Immature natural killer cell (primary cell): Measurements from ENCODE around the gene PLK1. TPM values are rescaled to one million over a fixed set of nuclear protein-coding genes. Genes with fewer than 3 reads are reported as not detected.
"Not testable (repeated sequence)": the region's sequence is repeated elsewhere in the genome, so short reads cannot be mapped to it uniquely, and the experiment has no call there.

Experiments used
- DNase-seq, 3 donors: peaks; one replicate each; pipeline ENCODE4 v3.0.0; 2022; ENCODE audit warnings: mixed read lengths in 1 of 3
- H3K27ac Mint-ChIP-seq, 6 donors: one replicate each; pipeline ENCODE4 v1.8.0; 2020; ENCODE audit warnings: mixed read lengths in 6 of 6, mild to moderate bottlenecking in 5 of 6, inconsistent platforms in 4 of 6, moderate library complexity in 3 of 6
- H3K27me3 Mint-ChIP-seq, 3 donors: one replicate each; pipeline ENCODE4 v1.8.0; 2020 to 2021; ENCODE audit warnings: low read depth in 3 of 3, mild to moderate bottlenecking in 3 of 3, mixed read lengths in 3 of 3, moderate library complexity in 3 of 3, inconsistent platforms in 1 of 3
- H3K36me3 Mint-ChIP-seq, 3 donors: one replicate each; pipeline ENCODE4 v1.8.0; 2020; ENCODE audit warnings: mixed read lengths in 3 of 3, inconsistent platforms in 2 of 3, mild to moderate bottlenecking in 2 of 3
- H3K4me1 Mint-ChIP-seq, 2 donors: one replicate each; pipeline ENCODE4 v1.8.0; 2020; ENCODE audit warnings: inconsistent platforms in 2 of 2, mild to moderate bottlenecking in 2 of 2, mixed read lengths in 2 of 2, moderate library complexity in 1 of 2
- H3K4me3 Mint-ChIP-seq, 5 donors: one replicate each; pipeline ENCODE4 v1.8.0; 2020; ENCODE audit warnings: mild to moderate bottlenecking in 5 of 5, mixed read lengths in 5 of 5, inconsistent platforms in 3 of 5, moderate library complexity in 3 of 5
- H3K9me3 Mint-ChIP-seq, 6 donors: one replicate each; pipeline ENCODE4 v1.8.0; 2020; ENCODE audit warnings: mild to moderate bottlenecking in 6 of 6, mixed read lengths in 6 of 6, inconsistent platforms in 4 of 6, moderate library complexity in 3 of 6
- polyA plus RNA-seq, 3 donors: library from polyadenylated mRNA; unstranded; fragments of 300-500 nt; fragmentation: Illumina TruSeq; gene quantifications; one replicate each; pipeline ENCODE4 v1.2.3, GENCODE V29; 2021

Gene PLK1
- polyA plus RNA-seq, 3 donors from 2014 or later, result 0.57 to 1.2 TPM; not detected in 1

DNA sequence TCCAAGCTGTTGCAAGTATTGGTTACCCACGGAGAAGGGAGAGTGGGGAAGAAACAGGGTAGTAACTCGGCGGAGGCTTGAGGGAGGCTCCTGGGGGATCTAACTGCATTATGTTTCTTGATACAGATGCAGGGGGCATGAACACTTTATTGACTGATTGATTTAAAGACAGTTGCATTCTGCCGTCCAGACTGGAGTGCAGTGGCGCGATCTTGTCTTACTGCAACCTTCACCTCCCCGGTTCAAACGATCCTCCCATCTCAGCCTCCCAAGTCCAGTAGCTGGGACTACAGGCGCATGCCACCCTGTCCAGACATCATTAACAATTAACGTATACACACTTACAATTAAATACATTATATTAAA, 49.4 kb downstream of the PLK1 start:
- Mint-ChIP-seq H3K27me3 (peaks cover 0 to 19% (median 7%) of the 10 kb centered on the region in 3 donors), H3K4me1 (peaks cover 1 to 5% of the 10 kb centered on the region in 2 donors), H3K4me3 (no peak overlapping the region), H3K27ac (no peak overlapping the region), H3K9me3 (peaks cover under 1 to 3% (median 3%) of the 10 kb centered on the region in 6 donors), H3K36me3 (peaks cover under 1 to 1% (median under 1%) of the 10 kb centered on the region in 3 donors)
- no peak for DNase-seq

DNA sequence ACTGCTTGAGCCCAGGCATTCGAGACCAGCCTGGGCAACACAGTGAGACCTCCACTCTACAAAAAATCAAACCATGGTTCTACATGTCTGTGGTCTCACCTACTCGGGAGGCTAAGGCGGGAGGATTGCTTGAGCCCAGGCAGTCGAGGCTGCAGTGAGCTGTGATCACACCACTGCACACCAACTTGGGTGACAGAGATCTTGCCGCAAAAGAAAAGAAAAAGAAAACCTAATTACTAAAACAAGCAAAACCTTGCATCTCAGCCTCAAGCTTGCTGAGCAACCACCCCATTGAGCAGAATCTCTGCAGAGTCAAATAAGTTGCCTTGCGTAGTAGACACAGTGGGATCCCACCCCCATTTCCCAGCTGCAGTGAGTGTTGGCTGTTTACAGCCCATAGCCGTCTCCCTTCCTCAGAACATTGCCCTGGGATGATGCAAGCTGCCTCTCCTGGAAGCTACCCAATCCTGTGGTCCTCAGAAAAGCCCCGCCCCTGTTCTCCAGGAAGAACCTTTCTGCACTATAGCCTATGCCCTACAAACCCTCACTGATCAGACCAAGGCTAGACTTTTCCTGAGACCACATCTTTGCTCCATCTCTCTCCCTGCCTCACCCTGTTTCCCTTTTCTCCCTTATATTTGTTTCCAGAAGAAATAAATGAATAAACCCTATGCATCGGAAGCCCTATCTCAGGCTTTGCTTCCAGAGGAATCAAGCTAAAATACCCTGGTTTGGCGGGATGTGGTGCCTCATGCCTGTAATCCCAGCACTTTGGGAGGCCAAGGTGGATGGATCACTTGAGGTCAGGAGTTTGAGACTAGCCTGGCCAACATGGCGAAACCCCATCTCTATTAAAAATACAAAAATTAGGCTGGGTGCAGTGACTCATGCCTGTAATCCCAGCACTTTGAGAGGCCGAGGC, 51.1 kb downstream of the PLK1 start:
- no peak overlapping the region for H3K27ac Mint-ChIP-seq
- H3K27me3 Mint-ChIP-seq, result peaks cover 0 to 15% (median 5%) of the 10 kb centered on the region in 3 donors
- no peaks in the 10 kb centered on the region for H3K36me3 Mint-ChIP-seq
- peaks cover 1 to 5% of the 10 kb centered on the region in 2 donors for H3K4me1 Mint-ChIP-seq
- no peak for DNase-seq
- H3K4me3 Mint-ChIP-seq, result no peak overlapping the region
- no peaks in the 10 kb centered on the region for H3K9me3 Mint-ChIP-seq

DNA sequence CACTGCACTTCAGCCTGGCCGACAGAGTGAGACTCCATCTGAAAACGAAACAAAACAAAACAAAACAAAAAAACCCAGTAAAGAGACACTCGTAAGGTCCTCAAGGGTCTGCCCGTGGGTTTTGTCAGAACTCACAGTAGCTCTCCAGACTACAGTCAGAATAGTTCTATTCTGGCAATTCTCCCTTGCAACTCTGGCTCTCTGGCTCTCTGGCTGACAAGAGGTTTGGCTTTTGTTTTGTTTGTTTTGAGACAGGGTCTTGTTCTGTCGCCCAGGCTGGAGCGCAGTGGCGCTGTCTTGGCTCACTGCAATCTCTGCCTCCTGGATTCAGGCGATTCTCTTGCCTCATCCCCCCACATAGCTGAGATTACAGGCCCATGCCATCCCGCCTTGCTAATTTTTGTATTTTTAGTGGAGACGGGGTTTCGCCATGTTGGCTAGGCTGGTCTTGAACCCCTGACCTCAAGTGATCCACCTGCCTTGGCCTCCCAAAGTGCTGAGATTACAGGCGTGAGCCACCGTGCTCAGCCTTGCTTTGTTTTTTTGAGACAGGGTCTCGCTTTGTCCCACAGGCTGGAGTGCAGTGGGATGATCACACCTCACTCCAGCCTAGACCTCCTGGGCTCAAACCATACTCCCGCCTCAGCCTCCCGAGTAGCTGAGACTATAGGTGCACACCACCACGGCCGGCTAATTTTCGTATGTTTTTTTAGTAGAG, 55.6 kb downstream of the PLK1 start:
- no peaks in the 10 kb centered on the region for H3K36me3 Mint-ChIP-seq
- H3K4me3 Mint-ChIP-seq, result no peak overlapping the region
- DNase-seq, result no peak
- no peak overlapping the region for H3K27ac Mint-ChIP-seq
- H3K27me3 Mint-ChIP-seq, result peaks cover 0 to 23% (median 8%) of the 10 kb centered on the region in 3 donors
- no peaks in the 10 kb centered on the region for H3K9me3 Mint-ChIP-seq
- no peaks in the 10 kb centered on the region for H3K4me1 Mint-ChIP-seq

DNA sequence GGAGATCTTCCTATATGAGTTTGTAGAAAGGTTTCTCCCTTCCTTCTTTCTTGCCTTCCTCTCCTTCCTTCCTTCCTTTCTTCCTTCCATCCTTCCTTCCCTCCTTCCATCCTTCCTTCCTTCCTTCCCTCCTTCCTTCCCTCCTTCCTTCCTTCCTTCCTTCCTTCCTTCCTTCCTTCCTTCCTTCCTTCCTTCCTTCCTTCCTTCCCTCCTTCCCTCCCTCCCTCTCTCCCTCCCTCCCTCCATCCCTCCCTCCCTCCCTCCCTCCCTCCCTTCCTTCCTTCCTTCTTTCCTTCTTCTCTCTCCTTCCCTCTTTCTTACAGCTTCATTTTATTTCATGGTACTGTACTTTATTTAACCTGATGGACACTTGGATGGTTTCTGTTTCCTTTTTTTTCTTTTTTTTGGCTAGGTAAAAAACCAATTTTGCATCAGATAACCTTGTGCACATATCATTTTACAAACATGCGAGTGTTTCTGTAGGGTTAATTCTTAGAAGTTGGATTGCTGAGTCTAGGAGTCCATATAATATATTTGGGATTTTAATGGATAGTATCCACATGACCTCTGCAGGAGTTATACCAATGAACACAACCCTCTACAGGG, 58.8 kb downstream of the PLK1 start:
- not testable (repeated sequence) for H3K27ac Mint-ChIP-seq, H3K4me3 Mint-ChIP-seq, H3K4me1 Mint-ChIP-seq, H3K36me3 Mint-ChIP-seq, DNase-seq, H3K9me3 Mint-ChIP-seq
- H3K27me3 Mint-ChIP-seq, result peaks cover 0 to 12% (median 3%) of the 10 kb centered on the region in 3 donors

DNA sequence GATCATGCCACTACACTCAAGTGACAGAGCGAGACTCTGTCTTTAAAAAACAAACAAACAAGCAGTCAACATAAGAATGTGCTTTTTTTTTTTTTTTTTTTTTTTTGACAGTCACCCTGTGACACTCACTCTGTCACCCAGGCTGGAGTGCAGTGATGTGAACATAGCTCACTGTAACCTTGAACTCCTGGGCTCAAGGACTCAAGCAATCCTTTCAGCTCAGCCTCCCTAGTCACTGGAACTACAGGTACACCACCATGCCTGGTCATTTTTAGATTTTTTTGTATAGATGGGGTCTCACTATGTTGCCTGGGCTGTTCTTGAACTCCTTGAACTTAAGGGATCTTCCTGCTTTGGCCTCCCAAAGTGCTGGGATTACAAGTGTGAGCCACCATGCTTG, 60.8 kb downstream of the PLK1 start:
- no peak overlapping the region for H3K4me3 Mint-ChIP-seq
- H3K27me3 Mint-ChIP-seq, result peaks cover 0 to 8% (median 3%) of the 10 kb centered on the region in 3 donors
- no peaks in the 10 kb centered on the region for H3K4me1 Mint-ChIP-seq
- no peaks in the 10 kb centered on the region for H3K36me3 Mint-ChIP-seq
- no peak overlapping the region for H3K27ac Mint-ChIP-seq
- no peaks in the 10 kb centered on the region for H3K9me3 Mint-ChIP-seq
- DNase-seq, result no peak

Other genes starting within 250 kb of the PLK1 start
- gene COG7, start 225.7 kb upstream of the PLK1 start, polyA plus RNA-seq, result 10 to 100 TPM in 2 of 3 donors, 1 to 10 TPM in 1; 9.5 to 21.7 (median 12.0) TPM
- 10 to 100 TPM; 34.1 to 40.0 (median 36.1) TPM for gene GGA2, start 168.4 kb upstream of the PLK1 start, polyA plus RNA-seq
- gene EARS2, start 121.5 kb upstream of the PLK1 start, polyA plus RNA-seq, result 10 to 100 TPM in 1 of 3 donors, 1 to 10 TPM in 2; 6.3 to 14.1 (median 9.5) TPM
- gene UBFD1, start 121.2 kb upstream of the PLK1 start, polyA plus RNA-seq, result 10 to 100 TPM; 13.1 to 18.8 (median 14.2) TPM
- gene NDUFAB1, start 82.6 kb upstream of the PLK1 start, polyA plus RNA-seq, result 100 to 1,000 TPM; 182 to 257 (median 231) TPM
- gene PALB2, start 37.6 kb upstream of the PLK1 start, polyA plus RNA-seq, result 10 to 100 TPM in 1 of 3 donors, 1 to 10 TPM in 2; 3.3 to 12.6 (median 8.2) TPM
- gene DCTN5, start 37.4 kb upstream of the PLK1 start, polyA plus RNA-seq, result 10 to 100 TPM; 51.9 to 77.8 (median 53.9) TPM
- not detected for gene ERN2, start 34.3 kb downstream of the PLK1 start, polyA plus RNA-seq
- not detected for gene CHP2, start 76.1 kb downstream of the PLK1 start, polyA plus RNA-seq
- gene PRKCB, start 157.1 kb downstream of the PLK1 start, polyA plus RNA-seq, result 100 to 1,000 TPM in 2 of 3 donors, 10 to 100 TPM in 1; 78.7 to 110 (median 104) TPM